ENCODE measurements around the gene CDK14. TPM values are rescaled to one million over a fixed set of nuclear protein-coding genes. Genes with fewer than 3 reads are reported as not detected.

Gene CDK14
- total and polyA plus RNA-seq, 9 donors: 12.6 to 54.1 (median 43.8) TPM

- no peaks in the 10 kb centered on the region for H3K27me3 ChIP-seq
- H3K36me3 ChIP-seq: no peaks in the 10 kb centered on the region
- H3K4me3 ChIP-seq: no peak overlapping the region
- intact Hi-C loops (cut with DNase I): no loop called here
- no peak for DNase-seq
- 14 to 20% (median 19%) methylated on average over 3 of the region's 3 CpGs for WGBS, 3 donors
- H3K9me3 ChIP-seq: no peaks in the 10 kb centered on the region
- peaks cover 3% of the 10 kb centered on the region for H3K4me1 ChIP-seq (ENCODE audit: insufficient read depth)
- H3K27ac ChIP-seq: no peak overlapping the region
- TF ChIP-seq, protein P1, sequence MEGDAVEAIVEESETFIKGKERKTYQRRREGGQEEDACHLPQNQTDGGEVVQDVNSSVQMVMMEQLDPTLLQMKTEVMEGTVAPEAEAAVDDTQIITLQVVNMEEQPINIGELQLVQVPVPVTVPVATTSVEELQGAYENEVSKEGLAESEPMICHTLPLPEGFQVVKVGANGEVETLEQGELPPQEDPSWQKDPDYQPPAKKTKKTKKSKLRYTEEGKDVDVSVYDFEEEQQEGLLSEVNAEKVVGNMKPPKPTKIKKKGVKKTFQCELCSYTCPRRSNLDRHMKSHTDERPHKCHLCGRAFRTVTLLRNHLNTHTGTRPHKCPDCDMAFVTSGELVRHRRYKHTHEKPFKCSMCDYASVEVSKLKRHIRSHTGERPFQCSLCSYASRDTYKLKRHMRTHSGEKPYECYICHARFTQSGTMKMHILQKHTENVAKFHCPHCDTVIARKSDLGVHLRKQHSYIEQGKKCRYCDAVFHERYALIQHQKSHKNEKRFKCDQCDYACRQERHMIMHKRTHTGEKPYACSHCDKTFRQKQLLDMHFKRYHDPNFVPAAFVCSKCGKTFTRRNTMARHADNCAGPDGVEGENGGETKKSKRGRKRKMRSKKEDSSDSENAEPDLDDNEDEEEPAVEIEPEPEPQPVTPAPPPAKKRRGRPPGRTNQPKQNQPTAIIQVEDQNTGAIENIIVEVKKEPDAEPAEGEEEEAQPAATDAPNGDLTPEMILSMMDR (IDR thresholded peaks at IDR 0.05): no peak
- TF ChIP-seq POLR2A (IDR thresholded peaks at IDR 0.05) (no peak), EP300 (IDR thresholded peaks at IDR 0.05) (no peak)
Observed at GRCh38 chr7:91127959-91128358, 531.8 kb downstream of the CDK14 start.

- peaks cover 3% of the 10 kb centered on the region for H3K4me1 ChIP-seq (ENCODE audit: insufficient read depth)
- peak overlapping the region in 1 of 2 donors; percentile 26 for H3K27ac ChIP-seq
- intact Hi-C loops (cut with DNase I): no loop called here
- WGBS, 3 donors: 31 to 40% (median 32%) methylated on average over 6 of the region's 6 CpGs
- H3K4me3 ChIP-seq: no peak overlapping the region
- no peak for DNase-seq
- H3K36me3 ChIP-seq: no peaks in the 10 kb centered on the region
- TF ChIP-seq POLR2A (IDR thresholded peaks at IDR 0.05) (no peak), EP300 (IDR thresholded peaks at IDR 0.05) (no peak)
- TF ChIP-seq, protein P1 (IDR thresholded peaks at IDR 0.05): no peak
- no peaks in the 10 kb centered on the region for H3K9me3 ChIP-seq
- H3K27me3 ChIP-seq: no peaks in the 10 kb centered on the region
Observed at GRCh38 chr7:91128683-91129348, 532.7 kb downstream of the CDK14 start.

GRCh38 chr7:91135300-91135699, 539.2 kb downstream of the CDK14 start:
- no peak for TF ChIP-seq POLR2A (IDR thresholded peaks at IDR 0.05)
- TF ChIP-seq, protein P1 (IDR thresholded peaks at IDR 0.05): no peak
- no peak for TF ChIP-seq EP300 (IDR thresholded peaks at IDR 0.05)
- H3K4me3 ChIP-seq: no peak overlapping the region
- no peaks in the 10 kb centered on the region for H3K9me3 ChIP-seq
- intact Hi-C loops (cut with DNase I): no loop called here
- no peak for DNase-seq
- H3K36me3 ChIP-seq: no peaks in the 10 kb centered on the region
- H3K4me1 ChIP-seq (ENCODE audit: insufficient read depth): no peaks in the 10 kb centered on the region
- no peaks in the 10 kb centered on the region for H3K27me3 ChIP-seq
- 94 to 97% (median 95%) methylated on average over 3 of the region's 3 CpGs for WGBS, 3 donors
- H3K27ac ChIP-seq: no peak overlapping the region

GRCh38 chr7:91135703-91136430, 539.7 kb downstream of the CDK14 start:
- intact Hi-C loops (cut with DNase I): no loop called here
- WGBS, 3 donors: 46 to 56% (median 52%) methylated on average over 4 of the region's 4 CpGs
- no peak for TF ChIP-seq EP300 (IDR thresholded peaks at IDR 0.05)
- no peak for TF ChIP-seq POLR2A (IDR thresholded peaks at IDR 0.05)
- TF ChIP-seq, protein P1 (IDR thresholded peaks at IDR 0.05): no peak
- DNase-seq: no peak
- Histone ChIP-seq H3K4me1 (ENCODE audit: insufficient read depth) (no peaks in the 10 kb centered on the region), H3K4me3 (no peak overlapping the region), H3K27ac (no peak overlapping the region), H3K9me3 (no peaks in the 10 kb centered on the region), H3K27me3 (no peaks in the 10 kb centered on the region), H3K36me3 (no peaks in the 10 kb centered on the region)

Data from ovary (tissue), 9 donors.